ENCODE measurements around the gene BCR.

Gene BCR

DNA sequence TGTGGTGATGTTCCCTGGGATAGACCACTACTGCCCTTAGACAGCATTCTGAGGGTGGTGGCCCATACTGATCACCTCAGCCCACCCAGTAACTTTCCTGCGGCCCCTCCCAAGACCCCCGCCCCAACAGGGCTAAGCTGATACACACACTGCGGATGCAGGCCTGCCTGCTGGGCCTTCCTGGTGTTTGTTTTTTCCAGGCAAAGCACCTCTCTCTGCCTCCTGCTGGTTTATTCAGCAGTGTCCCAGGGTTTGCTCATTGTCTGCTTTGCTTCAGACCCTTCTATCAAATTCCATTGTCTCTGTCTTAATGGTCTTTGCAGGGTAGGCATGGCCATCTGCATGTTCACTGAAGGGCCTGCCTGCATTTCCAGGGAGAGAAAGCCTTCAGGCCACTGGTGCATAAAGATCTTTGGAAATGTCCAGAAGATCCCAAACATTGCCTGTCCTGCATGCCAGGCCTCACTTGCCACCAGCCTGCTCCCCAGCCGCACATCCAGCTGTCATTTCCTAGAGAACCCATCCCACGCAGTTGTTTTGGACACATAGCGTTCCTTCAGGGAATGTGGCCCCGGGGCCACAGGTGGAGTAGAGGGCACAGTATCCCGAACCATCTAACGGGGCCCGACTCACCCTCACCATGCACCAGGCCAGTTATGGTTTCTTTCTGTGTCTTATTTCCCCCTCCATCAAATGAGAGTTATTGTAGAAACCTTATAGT lies 50.2 kb downstream of the BCR start:
- Histone ChIP-seq H3K27ac (replicated peaks) (no peak overlapping the region), H3K4me3 (replicated peaks; ENCODE audit: insufficient read depth, low read length) (no peak overlapping the region), H3K27me3 (ENCODE audit: insufficient read depth, poor library complexity, severe bottlenecking) (no peaks in the 10 kb centered on the region)
- no peak for DNase-seq (ENCODE audit: low read depth in 1 of 2, low spot score in 1 of 2)
- TF ChIP-seq REST (IDR thresholded peaks at IDR 0.05; ENCODE audit: insufficient replicate concordance, low read depth) (no peak), SPI1 (IDR thresholded peaks at IDR 0.05; ENCODE audit: borderline replicate concordance, low read depth) (no peak), POLR2AphosphoS5 (IDR thresholded peaks at IDR 0.05; ENCODE audit: low read depth) (no peak), GABPA (IDR thresholded peaks at IDR 0.05; ENCODE audit: low read depth) (no peak)
- TF ChIP-seq, protein P1, sequence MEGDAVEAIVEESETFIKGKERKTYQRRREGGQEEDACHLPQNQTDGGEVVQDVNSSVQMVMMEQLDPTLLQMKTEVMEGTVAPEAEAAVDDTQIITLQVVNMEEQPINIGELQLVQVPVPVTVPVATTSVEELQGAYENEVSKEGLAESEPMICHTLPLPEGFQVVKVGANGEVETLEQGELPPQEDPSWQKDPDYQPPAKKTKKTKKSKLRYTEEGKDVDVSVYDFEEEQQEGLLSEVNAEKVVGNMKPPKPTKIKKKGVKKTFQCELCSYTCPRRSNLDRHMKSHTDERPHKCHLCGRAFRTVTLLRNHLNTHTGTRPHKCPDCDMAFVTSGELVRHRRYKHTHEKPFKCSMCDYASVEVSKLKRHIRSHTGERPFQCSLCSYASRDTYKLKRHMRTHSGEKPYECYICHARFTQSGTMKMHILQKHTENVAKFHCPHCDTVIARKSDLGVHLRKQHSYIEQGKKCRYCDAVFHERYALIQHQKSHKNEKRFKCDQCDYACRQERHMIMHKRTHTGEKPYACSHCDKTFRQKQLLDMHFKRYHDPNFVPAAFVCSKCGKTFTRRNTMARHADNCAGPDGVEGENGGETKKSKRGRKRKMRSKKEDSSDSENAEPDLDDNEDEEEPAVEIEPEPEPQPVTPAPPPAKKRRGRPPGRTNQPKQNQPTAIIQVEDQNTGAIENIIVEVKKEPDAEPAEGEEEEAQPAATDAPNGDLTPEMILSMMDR (IDR thresholded peaks at IDR 0.05; ENCODE audit: insufficient read depth, low read length), result no peak

- Histone ChIP-seq H3K27ac (replicated peaks) (no peak overlapping the region), H3K4me3 (replicated peaks; ENCODE audit: insufficient read depth, low read length) (no peak overlapping the region), H3K27me3 (ENCODE audit: insufficient read depth, poor library complexity, severe bottlenecking) (no peaks in the 10 kb centered on the region)
- TF ChIP-seq SPI1 (IDR thresholded peaks at IDR 0.05; ENCODE audit: borderline replicate concordance, low read depth) (no peak), REST (IDR thresholded peaks at IDR 0.05; ENCODE audit: insufficient replicate concordance, low read depth) (no peak), POLR2AphosphoS5 (IDR thresholded peaks at IDR 0.05; ENCODE audit: low read depth) (no peak), GABPA (IDR thresholded peaks at IDR 0.05; ENCODE audit: low read depth) (no peak)
- TF ChIP-seq, protein P1 (IDR thresholded peaks at IDR 0.05; ENCODE audit: insufficient read depth, low read length), result no peak
- DNase-seq (ENCODE audit: low read depth in 1 of 2, low spot score in 1 of 2), result no peak
Observed at GRCh38 chr22:23231471-23232093, 51.3 kb downstream of the BCR start.

DNA sequence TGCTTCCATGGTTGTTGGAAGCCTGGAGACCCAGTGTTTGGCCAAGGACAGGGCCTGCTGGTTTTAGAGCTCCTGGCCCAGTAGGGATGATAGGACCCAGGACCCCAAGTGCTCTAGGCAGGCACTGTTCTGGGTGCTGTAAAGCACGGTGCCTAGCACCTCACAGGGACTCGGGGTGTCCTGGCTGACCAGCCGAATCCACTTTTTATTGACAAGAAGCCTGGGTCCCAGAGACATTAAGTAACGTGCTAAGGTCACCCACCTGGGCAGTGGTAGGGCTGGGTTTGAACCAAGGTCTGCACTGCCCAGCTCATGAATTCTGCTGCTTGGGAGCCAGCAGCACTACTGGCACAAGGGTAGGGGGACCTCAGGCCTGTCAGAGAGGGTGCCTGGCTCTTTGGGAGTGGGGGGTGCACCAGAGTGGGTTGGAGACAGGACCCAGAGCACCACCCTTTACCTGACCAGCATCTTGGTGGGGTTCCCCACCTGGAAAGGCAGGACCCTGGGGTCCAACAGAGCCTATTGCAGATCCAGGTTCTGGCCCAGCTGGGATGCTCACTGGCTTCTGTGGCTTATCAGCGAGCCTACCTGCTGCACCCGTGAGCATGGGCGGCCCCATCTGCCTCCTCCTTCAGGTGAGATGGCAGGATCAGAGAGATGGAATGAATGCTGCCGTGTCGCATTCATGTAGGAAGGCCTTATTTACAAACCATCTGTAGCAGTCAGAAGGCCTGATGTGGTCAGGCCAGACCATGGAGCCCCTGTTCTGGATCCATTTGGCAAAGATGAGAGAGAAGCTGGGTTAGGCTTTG lies 52.0 kb downstream of the BCR start:
- Histone ChIP-seq H3K4me3 (replicated peaks; ENCODE audit: insufficient read depth, low read length) (no peak overlapping the region), H3K27me3 (ENCODE audit: insufficient read depth, poor library complexity, severe bottlenecking) (no peaks in the 10 kb centered on the region), H3K27ac (replicated peaks) (no peak overlapping the region)
- TF ChIP-seq REST (IDR thresholded peaks at IDR 0.05; ENCODE audit: insufficient replicate concordance, low read depth) (no peak), SPI1 (IDR thresholded peaks at IDR 0.05; ENCODE audit: borderline replicate concordance, low read depth) (no peak), POLR2AphosphoS5 (IDR thresholded peaks at IDR 0.05; ENCODE audit: low read depth) (no peak), GABPA (IDR thresholded peaks at IDR 0.05; ENCODE audit: low read depth) (no peak)
- TF ChIP-seq, protein P1 (IDR thresholded peaks at IDR 0.05; ENCODE audit: insufficient read depth, low read length), result no peak
- DNase-seq (ENCODE audit: low read depth in 1 of 2, low spot score in 1 of 2), result no peak
